ENCODE results near the gene TP53TG5. TPM values are rescaled to one million over a fixed set of nuclear protein-coding genes. Genes with fewer than 3 reads are reported as not detected.

The TP53TG5 gene
- total RNA-seq, 1 experiment from 2014 or later: not detected

DNA sequence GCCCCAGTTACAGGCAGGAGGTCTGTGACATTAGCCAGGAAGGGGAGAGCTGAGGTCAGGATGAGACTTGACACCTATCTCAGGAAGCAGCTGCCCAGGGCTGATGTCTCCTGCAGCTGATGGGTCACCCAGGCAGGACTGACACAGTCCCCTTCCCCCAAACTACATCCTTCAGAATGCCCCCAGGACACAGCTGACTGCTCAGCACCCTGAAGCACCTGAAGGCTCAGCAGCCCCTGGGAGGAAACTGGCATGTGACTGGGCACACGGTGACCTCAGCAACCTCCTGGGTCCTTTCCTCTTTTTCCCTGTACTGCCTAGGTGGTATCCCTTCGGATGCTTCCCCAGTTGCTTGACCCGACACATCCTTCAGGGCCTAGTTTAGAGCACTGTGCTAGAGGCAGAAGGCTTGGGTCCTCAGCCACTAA lies 31.8 kb downstream of the TP53TG5 start:
- peak; percentile 60 for DNase-seq (ENCODE audit: low read depth)

DNA sequence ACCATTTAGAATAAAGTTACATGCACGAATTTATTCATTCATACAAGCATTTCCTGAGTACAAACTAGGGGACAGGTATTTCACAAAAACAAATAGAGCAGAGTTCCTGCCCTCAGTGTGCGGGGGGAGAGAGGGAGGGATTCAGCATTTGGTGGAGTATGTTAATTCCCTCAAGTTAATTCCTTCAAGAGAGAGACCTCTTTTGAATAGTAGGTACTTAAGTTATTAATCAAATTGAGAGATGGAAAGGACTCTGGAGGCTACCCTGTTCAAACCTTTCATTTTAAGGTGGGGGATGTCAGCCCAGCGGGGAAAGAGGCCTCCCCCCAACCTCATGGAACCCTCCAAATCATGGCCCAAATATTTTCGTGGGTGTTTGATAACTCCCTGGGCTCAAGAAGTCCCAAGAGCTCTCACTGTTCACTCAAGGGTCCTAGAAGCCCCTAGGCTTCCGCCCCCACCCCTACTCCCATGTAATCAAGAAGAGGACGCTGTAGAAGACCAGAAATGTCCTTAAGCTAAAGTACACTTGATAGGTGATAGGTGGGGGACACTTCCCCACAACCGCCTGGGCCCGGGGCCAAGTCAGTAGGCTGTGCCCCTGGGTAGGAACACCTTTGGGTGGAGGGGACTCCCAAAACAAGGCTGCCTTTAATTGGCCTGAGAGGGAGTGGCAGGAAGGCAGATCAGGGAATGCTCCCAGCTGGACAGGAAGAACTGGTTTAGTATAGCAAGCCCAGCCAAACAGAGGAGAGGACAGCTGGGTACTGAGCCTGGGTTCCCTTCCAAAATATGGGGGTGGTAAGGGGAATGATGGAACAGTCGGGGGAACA lies 32.8 kb downstream of the TP53TG5 start:
- DNase-seq (ENCODE audit: low read depth): no peak

GRCh38 chr20:45344168-45344860 lies 33.8 kb downstream of the TP53TG5 start:
- DNase-seq (ENCODE audit: low read depth): peak; percentile 99

- peak; percentile 44 for DNase-seq (ENCODE audit: low read depth)
Observed at GRCh38 chr20:45343532-45344167, 34.5 kb downstream of the TP53TG5 start.

GRCh38 chr20:45342855-45343531 lies 35.1 kb downstream of the TP53TG5 start:
- DNase-seq (ENCODE audit: low read depth): no peak

DNA sequence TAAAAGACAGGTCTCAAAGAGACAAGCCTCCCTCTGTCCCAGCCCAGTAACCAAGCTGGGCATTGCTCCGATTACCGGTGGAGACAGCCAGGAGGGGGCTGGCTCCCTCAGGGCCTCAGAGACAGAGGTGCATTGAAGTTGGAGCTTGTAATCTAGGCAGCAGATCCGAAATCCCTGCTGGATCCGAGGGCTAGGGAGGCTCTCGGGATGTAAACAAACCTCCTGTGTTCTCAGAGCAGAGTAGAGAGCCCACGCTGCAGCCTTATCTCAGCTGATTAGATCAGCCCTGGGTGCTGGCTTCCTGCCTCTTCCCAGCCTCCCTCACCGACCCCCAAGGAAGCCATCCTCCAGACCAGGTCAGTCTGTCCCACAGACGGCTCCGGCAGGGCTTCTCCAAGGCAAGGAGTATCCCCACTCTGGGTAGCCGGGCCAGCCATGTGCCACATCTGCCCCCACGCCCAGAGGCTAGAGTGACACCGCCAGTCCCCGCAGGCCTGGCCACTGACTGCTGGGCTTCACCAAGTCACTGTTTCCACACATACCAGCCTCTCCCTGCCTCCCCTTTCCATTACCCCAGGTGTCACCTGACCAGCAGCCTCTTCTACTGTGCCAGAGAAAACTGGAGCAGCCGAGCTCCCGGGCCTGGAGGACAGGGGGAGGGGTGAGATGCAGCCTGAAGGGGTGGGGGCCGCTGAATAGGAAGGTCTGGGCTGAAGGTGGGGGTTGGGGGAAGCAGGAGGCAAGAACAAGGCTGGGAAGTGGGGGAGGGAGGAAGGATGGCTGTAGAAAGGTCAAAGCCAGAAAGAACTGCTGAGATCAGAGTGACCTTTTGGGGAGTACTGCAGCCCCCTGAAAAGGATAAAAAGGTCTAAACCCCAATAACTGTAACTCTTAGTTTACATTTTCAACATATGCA lies 35.9 kb downstream of the TP53TG5 start:
- DNase-seq (ENCODE audit: low read depth): peak; percentile 95

- no peak for DNase-seq (ENCODE audit: low read depth)
Observed at GRCh38 chr20:45341579-45341938, 36.6 kb downstream of the TP53TG5 start.

GRCh38 chr20:45340951-45341350 lies 37.2 kb downstream of the TP53TG5 start:
- no peak for DNase-seq (ENCODE audit: low read depth)

DNA sequence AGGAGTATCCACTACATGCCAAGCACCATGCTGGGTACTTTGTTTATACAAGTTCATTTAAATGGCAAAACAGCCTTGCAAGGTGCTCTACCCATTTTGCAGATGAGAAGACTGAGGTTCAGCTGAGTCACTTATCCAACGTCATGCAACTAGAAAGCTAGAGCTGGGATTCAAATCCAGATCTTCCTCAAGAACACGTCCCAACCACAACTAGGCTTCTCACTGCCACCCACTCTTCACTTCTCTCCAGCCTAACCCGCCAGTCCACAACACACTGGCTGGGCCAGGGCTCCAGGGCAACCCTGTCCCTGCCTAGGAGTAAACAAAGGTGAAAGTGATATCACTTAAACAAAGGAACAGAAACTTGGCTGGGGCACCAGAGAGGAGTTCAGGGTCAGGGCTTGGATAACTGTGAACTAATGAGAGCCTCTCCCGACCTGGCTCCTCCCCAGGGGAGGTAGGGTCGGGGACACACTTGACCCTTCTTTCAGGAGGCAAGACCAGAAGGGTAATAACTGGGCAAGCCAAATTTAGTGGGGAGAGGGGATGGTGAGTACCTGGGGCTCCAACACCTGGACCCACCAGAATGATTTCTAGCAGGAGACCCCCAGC lies 37.8 kb downstream of the TP53TG5 start:
- no peak for DNase-seq (ENCODE audit: low read depth)

DNA sequence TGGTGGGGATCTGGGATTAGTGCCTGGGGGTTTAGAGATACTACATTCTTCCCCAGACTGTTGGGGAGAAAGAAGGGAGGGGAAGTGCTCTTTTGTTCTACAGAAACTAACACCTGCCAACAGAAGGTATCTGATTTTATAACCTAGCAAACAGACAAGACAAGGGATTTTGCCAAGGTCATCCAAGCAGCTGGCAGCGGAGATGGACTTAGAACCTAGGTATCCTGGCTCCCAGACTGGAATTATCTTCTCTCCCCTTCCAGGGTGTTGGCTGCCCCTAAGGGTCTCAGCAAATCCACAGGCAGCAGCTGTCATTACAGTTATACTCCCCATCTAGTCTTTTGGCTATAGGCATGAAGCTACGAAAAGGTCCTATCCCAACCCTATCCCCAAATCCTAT lies 38.3 kb downstream of the TP53TG5 start:
- DNase-seq (ENCODE audit: low read depth): no peak

GRCh38 chr20:45339084-45339483 lies 39.0 kb downstream of the TP53TG5 start:
- DNase-seq (ENCODE audit: low read depth): no peak

DNA sequence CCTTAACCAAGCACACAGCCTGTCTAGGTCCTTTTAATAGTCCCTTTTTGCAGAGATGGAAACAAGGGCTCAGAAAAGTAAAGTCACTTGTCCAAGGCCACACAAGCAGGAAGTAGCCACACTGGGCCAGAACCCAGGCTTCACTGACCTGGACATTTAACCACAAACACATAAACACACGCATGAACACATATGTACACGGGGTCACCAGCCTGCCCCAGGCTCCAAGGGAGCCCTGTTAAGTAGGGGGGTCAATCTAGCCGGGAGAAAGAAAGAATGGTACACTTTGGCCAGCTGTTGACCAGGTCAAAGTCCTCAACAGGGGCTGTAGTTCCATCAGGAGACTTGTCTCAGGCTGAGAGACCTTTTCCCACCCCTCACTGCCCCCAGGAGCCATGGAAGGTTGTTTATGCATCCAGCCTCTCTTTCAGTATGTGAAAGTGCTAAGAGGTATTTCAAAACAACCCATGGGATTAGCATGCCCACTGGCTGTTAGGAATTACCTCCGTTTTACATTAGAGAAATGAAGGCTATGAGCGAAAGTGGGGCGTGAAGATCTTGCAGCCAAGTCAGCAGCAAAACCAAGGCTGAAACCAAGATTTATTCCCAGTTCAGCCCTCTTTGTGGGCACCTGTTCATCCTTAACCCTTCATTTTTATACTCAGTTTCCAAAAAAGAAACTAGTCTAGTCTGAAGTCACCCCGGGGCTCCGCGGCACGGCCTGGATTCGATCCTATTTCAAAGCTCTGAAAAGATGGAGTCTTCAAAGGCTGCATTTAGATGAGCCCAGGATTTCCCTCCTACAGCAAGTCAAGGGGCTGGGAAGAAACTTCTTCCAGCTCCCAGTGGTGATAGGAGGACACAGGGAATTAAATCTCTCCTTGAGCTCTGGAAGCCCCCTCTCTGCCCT lies 39.7 kb downstream of the TP53TG5 start:
- DNase-seq (ENCODE audit: low read depth): no peak

- peak; percentile 97 for DNase-seq (ENCODE audit: low read depth)
Observed at GRCh38 chr20:45337367-45338120, 40.6 kb downstream of the TP53TG5 start.

- peak; percentile 99 for DNase-seq (ENCODE audit: low read depth)
Observed at GRCh38 chr20:45336530-45337366, 41.4 kb downstream of the TP53TG5 start.

DNA sequence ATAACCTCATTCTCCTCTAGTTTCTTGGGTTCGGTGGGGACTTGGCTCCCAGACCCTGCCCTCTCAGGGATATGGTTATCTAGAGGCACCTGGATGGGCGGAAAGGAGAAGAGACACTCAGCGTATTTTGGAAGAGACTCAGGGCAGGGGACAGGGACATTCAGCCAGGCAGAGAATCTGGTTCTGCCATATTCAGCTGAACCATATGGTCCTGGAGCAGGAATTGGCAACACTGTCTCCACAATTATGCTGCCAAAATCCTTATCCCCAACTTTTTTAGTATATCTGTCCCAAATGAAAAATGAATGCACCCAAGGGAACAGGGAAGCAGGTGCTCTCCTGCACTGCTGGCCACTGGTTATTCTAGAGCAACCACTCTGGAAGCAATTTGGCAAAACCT lies 47.6 kb downstream of the TP53TG5 start:
- DNase-seq (ENCODE audit: low read depth): no peak

- no peak for DNase-seq (ENCODE audit: low read depth)
Observed at GRCh38 chr20:45329497-45330319, 48.4 kb downstream of the TP53TG5 start.

- no peak for DNase-seq (ENCODE audit: low read depth)
Observed at GRCh38 chr20:45328451-45328850, 49.7 kb downstream of the TP53TG5 start.

Data from M059J (cell line).